HG02678 (cell line): Measurements from ENCODE around the gene ZNF277.
"Not testable (repeated sequence)": the region's sequence is repeated elsewhere in the genome, so short reads cannot be mapped to it uniquely, and the experiment has no call there.

Experiments
- ATAC-seq: cut with Tn5 transposase; IDR thresholded peaks from one replicate; pipeline ENCODE4 v1.9.1; 2021; ENCODE audit warnings: mild to moderate bottlenecking, moderate library complexity; ENCODE audit not compliant: unreplicated experiment

The ZNF277 gene

GRCh38 chr7:112249967-112250366 is 43.5 kb downstream of the ZNF277 start:
- not testable (repeated sequence) for ATAC-seq

- ATAC-seq, result no peak
These were observed 45.6 kb downstream of the ZNF277 start for GRCh38 chr7:112252141-112252540.

GRCh38 chr7:112252691-112253090 is 46.2 kb downstream of the ZNF277 start:
- ATAC-seq, result no peak

GRCh38 chr7:112254156-112254555 is 47.7 kb downstream of the ZNF277 start:
- no peak for ATAC-seq

- ATAC-seq, result no peak
These were observed 48.4 kb downstream of the ZNF277 start for GRCh38 chr7:112254709-112255387.

- no peak for ATAC-seq
These were observed 48.9 kb downstream of the ZNF277 start for GRCh38 chr7:112255388-112255720.

GRCh38 chr7:112257073-112257472 is 50.6 kb downstream of the ZNF277 start:
- no peak for ATAC-seq

- no peak for ATAC-seq
These were observed 54.4 kb downstream of the ZNF277 start for GRCh38 chr7:112260911-112261310.

GRCh38 chr7:112262036-112262435 is 55.5 kb downstream of the ZNF277 start:
- ATAC-seq, result no peak

- no peak for ATAC-seq
These were observed 56.5 kb downstream of the ZNF277 start for GRCh38 chr7:112262855-112263487.

- ATAC-seq, result no peak
These were observed 57.0 kb downstream of the ZNF277 start for GRCh38 chr7:112263519-112263918.

- no peak for ATAC-seq
These were observed 59.6 kb downstream of the ZNF277 start for GRCh38 chr7:112266141-112266540.

- ATAC-seq, result no peak
These were observed 60.2 kb downstream of the ZNF277 start for GRCh38 chr7:112266595-112267270.

GRCh38 chr7:112267944-112268691 is 61.6 kb downstream of the ZNF277 start:
- no peak for ATAC-seq

- no peak for ATAC-seq
These were observed 64.7 kb downstream of the ZNF277 start for GRCh38 chr7:112271162-112271561.

- no peak for ATAC-seq
These were observed 66.5 kb downstream of the ZNF277 start for GRCh38 chr7:112272921-112273561.

GRCh38 chr7:112279042-112279441 is 72.5 kb downstream of the ZNF277 start:
- ATAC-seq, result no peak

GRCh38 chr7:112280267-112280666 is 73.8 kb downstream of the ZNF277 start:
- ATAC-seq, result no peak

- no peak for ATAC-seq
These were observed 76.1 kb downstream of the ZNF277 start for GRCh38 chr7:112282476-112283188.

GRCh38 chr7:112283382-112283910 is 77.0 kb downstream of the ZNF277 start:
- ATAC-seq, result peak; percentile 48
